ENCODE measurements around the gene ANKRD36.
"Not testable (repeated sequence)": the region's sequence is repeated elsewhere in the genome, so short reads cannot be mapped to it uniquely, and the experiment has no call there.

ANKRD36 gene

GRCh38 chr2:97113050-97113881 lies at the start of gene ANKRD36:
ANKRD36 (plus strand) TSS chr2:97113153; CDS start chr2:97113740, 587 bp downstream.
- peak; percentile 69 for DNase-seq

GRCh38 chr2:97066030-97066429 lies 46.9 kb upstream of the ANKRD36 start:
- DNase-seq: not testable (repeated sequence)

DNA sequence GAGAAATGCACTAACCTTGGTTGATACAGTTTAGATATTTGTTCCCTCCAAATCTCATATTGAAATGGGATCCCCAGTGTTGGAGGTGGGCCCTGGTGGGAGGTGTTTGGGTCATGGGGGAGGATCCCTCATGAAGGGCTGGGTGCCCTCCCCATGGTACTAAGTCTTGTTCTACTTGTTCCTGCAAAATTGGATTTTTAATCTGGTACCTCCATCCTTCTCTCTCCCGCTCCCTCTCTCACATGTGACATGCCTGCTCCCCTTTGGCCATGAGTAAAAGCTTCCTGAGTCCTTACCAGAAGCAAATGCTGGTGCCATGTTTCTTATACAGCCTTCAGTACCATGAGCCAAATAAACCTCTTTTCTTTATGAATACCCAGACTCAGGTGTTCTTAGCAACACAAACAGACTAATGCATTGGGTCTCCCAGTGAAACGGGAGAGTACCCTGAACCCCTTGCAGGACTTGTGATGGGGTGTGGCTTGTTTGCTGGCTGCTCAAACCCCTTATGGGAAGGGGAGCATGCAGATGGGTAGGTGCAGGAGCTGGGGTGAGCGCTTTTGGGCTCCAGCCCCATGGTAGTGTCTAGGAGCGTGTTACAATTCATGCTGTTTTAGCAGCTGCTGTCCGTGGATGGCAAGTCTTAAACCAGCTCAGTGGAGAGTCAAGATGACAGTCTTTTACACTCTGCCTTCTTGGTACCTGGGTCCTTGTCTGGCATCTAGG lies 45.5 kb upstream of the ANKRD36 start:
- no peak for DNase-seq

DNA sequence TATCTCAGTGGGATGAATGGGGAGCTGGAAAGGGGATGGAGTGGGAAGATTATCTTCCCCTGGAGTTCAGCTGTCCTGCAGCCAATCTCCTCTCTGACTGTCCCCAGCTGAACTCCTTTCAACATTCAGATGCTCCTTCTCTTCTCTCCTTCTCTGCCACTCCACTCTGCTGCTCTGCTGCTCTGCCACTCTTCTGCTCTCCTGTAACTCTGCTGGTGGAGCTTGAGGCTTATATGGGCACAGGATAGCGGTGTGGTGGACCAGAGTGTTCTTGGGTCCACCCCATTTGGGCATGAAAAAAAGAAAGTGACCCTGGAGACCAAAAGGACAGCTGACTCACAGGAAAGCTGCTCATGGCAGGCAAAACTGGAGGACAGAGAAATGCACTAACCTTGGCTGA lies 44.9 kb upstream of the ANKRD36 start:
- no peak for DNase-seq

DNA sequence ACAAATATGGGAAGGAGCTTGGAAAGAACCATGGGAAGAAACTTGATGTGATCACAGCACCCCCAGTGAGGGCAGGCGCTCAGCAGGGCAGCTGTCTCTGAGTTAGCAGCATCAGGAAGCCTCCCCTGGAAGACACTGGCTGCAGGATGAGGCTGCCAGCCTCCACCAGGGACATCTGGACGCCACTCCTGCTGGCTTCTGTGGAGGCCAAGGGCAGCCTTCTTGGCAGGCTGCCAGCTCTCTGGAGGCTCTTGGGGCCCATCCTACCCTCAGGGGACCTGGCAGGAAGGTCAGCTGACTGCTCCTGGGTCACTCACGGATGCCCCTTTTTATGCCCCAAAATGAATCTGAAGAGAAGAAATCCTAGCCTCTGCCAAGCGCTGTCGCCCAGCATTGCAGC lies 44.2 kb upstream of the ANKRD36 start:
- DNase-seq: not testable (repeated sequence)

GRCh38 chr2:97070915-97071314 lies 42.0 kb upstream of the ANKRD36 start:
- not testable (repeated sequence) for DNase-seq

DNA sequence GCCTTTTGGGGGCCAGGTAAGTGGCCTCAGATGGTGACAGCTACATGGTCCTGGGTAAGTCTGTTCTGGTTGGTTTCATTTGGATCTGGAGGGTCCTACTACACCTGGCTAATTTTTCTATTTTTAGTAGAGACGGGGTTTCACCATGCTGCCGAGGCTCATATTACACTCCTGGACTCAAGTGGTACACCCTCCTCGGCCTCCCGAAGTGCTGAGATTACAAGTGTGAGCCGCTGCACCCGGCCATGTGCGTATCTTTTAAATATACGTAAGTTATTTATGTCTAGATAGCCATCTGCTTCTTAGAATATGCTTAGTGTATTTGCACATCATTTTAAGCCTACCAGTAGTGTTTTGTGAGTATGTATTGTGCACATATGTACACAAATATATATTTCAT lies 35.7 kb upstream of the ANKRD36 start:
- DNase-seq: not testable (repeated sequence)

- DNase-seq: not testable (repeated sequence)
Observed at GRCh38 chr2:97080855-97081254, 32.1 kb upstream of the ANKRD36 start.

GRCh38 chr2:97082206-97082605 lies 30.7 kb upstream of the ANKRD36 start:
- DNase-seq: not testable (repeated sequence)

DNA sequence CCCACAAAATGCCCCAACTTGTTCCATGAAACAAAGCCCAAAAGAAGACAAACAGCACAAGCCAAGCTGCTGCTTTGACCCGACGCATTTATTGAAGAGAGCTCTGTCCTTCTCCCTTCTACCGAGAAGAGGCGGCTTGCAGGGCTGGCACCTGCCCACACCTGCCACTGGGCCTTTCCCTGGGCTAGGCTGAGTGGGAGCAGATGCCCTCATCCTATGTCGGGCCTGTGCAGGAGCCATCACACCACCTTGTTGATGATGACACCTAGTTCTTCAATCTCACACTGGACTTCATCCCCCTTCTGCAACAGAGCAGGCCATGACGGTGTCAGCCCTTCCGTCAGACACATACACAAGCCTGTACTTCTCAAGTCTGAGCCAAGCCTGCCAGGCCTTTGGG lies 29.4 kb upstream of the ANKRD36 start:
- not testable (repeated sequence) for DNase-seq

GRCh38 chr2:97085093-97085492 lies 27.9 kb upstream of the ANKRD36 start:
- DNase-seq: not testable (repeated sequence)

DNA sequence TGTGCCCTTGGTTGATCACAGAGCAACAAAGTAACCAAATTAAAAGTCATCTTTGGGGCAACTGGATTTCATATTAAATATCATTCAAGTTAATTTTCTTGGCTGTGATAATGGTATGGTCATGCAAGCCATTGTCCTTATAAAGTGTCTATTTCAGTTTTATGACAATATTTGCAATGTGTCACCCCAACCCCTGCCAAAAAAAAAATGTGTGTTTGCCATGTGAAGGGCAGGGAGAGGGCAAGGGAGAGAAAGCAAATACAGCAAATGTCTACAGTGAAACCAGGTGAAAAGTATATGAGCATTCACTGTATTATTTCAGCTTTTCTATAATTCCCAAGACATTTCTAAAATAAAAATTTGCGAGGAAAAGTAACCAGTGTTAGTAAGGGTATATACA lies 24.2 kb upstream of the ANKRD36 start:
- DNase-seq: not testable (repeated sequence)

- not testable (repeated sequence) for DNase-seq
Observed at GRCh38 chr2:97092946-97093345, 20.0 kb upstream of the ANKRD36 start.

- not testable (repeated sequence) for DNase-seq
Observed at GRCh38 chr2:97093983-97094771, 18.8 kb upstream of the ANKRD36 start.

- DNase-seq: peak; percentile 80
Observed at GRCh38 chr2:97094772-97095611, 18.0 kb upstream of the ANKRD36 start, which contains the start of gene FAHD2B. FAHD2B (minus strand) TSS chr2:97094882; CDS start chr2:97091706, 3,176 bp downstream.

DNA sequence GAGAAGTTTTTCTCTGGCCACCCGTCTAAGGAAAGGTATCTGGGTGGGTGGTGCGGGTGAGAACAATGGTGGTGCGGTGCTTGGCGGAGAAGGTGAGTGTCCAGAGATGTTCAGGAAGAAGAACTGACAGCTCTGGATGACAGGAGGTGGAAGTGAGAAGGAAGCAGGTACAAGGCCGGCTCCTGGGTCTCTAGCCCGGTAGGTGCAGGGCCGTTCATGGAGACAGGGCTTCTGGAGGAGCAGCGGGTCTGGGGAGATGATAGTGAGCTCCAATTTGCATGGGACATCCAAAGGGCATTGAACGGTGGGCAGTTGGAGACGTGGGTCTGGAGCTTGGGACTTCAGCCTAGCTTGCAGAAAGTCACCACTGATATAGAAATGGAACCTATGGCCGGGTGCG lies 17.3 kb upstream of the ANKRD36 start:
- no peak for DNase-seq

DNA sequence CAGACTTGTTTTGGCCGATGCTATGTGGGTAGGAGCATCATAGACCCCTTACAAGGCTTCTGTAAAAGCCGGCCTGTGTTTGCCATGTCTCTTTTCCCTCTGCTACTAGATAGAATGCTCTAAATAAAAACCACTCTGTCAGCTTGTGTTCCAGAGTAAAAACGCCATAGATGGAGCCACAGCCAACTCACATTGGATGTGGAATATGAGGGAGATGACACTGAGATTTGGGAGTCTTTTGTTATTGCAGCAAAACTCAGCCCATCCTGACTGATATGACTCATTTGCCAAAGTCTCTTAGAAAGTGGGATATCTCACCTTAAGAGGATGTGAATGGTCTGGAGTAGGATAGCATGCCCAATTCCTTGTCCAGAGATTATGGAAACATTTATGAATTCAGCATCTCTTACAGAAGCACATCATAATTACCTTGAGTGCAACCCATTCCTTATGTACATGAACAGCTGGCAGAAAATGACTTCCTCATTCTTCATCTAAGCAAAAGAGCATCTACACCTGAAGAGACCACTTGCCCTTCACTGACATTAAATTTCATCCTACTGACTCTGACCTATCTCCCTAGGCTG lies 14.1 kb upstream of the ANKRD36 start:
- not testable (repeated sequence) for DNase-seq

GRCh38 chr2:97106878-97107277 lies 6.1 kb upstream of the ANKRD36 start:
- DNase-seq: not testable (repeated sequence)

- not testable (repeated sequence) for DNase-seq
Observed at GRCh38 chr2:97111246-97111645, 1.7 kb upstream of the ANKRD36 start.

GRCh38 chr2:97112320-97113049 lies 468 bp upstream of the ANKRD36 start:
- DNase-seq: peak; percentile 42

DNA sequence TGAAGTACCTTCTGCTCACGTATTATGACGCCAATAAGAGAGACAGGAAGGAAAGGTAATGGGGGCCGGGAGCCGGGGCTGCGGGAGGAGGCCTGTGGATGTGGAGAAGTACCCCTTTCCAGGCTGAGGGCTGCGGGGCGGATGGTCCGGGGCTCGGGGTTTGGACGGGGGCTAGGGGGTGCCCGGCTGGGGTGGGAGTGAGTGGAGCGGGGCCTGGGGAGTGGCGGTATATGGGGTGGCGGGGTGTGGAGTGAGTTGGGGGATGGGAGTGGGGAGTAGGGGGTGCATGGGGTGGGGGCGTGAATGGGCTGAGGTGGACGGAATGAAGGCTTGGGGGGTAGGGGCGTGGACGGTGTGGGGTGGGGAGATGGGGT lies 916 bp downstream of the ANKRD36 start:
- not testable (repeated sequence) for DNase-seq

Data from activated T-cell treated with anti-CD3 and anti-CD28 coated beads for 4 hours (primary cell).